NCI-H2107 treated with DMSO at 0.1 percent for 48 hours (cell line): ENCODE results near the gene BRSK2.
"Not testable (repeated sequence)": the region's sequence is repeated elsewhere in the genome, so short reads cannot be mapped to it uniquely, and the experiment has no call there.

ENCODE experiments used
- DNase-seq: peaks from one replicate; lab custom pipeline; 2025; ENCODE audit not compliant: unreplicated experiment; lab: John Stamatoyannopoulos, UW

BRSK2 gene

DNA sequence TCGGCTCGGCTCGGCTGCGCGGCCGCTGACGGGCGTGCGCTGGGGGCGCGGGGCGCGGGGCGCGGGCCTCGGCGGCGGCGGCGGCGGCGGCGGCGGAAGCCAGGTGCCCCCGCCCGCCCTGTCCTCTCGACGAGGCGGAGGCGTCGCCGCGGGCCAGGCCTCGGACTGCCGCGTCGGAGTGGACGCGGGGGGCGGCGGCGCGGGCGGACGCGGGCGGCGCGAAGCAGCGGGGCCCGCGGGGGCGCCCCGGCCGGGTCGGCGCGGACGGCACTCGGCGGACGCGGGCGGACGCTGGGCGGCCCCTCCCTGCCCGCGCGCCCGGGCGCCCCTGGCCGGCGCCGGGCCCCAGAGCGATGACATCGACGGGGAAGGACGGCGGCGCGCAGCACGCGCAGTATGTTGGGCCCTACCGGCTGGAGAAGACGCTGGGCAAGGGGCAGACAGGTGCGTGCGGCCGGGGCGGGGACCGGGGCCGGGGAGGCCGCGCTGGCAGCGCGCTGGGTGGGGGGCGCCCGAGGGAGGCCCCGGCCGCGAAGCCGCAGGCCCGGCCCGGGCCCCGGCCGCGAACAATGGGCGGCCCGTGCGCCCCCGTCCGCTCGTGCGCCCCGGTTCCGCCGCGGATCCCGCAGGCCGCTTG, at the start of gene BRSK2:
Gene BRSK2, plus strand, starts transcription at position 3 of the 637 bp plus-strand sequence. Its CDS starts 351 bp downstream, at position 354.
- DNase-seq, result no peak

DNA sequence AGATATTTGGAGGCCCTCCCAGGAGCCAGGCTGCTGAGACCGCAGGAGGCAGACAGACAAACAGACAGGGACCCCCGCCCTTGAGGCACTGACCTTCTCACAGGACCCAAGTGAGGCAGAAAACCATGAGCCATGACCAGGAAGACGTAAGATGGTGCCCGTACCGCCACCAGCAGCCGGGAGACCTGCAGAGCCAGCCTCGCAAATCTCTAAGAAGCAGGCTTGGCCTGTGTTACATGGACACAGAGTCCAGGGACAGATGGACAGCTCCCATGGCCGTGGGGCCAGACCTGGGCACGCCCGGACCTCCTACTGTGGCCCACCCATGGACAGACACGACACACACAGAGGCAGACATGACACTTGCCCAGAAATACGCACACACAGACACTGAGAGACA, 49.6 kb upstream of the BRSK2 start:
- no peak for DNase-seq

DNA sequence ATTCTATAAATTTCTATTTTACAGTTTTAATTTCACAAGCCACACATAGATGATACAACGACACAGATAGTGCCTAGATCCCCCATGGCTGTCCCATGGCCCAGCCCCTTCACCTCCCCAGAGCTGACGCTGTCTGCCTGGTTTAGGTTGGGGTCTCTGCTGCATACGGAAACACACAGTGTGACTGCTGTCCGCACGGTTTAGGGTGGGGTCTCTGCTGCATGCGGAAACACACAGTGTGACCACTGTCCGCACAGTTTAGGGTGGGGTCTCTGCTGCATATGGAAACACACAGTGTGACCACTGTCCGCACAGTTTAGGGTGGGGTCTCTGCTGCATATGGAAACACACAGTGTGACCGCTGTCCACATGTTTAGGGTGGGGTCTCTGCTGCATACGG, 48.5 kb upstream of the BRSK2 start:
- DNase-seq, result not testable (repeated sequence)

DNA sequence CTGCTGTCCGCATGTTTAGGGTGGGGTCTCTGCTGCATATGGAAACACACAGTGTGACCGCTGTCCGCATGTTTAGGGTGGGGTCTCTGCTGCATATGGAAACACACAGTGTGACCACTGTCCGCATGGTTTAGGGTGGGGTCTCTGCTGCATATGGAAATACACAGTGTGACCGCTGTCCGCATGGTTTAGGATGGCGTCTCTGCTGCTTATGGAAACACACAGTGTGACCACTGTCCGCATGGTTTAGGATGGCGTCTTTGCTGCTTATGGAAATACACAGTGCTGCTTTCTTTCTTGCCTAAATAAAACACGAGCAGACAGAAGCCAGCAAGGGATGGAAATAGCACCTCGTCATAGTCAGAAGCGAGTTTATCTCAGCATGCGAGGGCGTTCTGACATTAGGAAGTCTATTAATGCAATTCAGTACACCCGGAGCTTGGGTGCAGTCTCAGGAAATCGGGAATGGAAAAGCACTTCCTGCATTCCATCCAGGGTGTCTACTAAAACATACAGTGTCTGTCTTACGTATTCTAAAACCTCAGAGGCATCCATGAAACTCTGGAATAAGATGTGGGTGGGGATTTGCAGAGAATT, 47.7 kb upstream of the BRSK2 start:
- no peak for DNase-seq

DNA sequence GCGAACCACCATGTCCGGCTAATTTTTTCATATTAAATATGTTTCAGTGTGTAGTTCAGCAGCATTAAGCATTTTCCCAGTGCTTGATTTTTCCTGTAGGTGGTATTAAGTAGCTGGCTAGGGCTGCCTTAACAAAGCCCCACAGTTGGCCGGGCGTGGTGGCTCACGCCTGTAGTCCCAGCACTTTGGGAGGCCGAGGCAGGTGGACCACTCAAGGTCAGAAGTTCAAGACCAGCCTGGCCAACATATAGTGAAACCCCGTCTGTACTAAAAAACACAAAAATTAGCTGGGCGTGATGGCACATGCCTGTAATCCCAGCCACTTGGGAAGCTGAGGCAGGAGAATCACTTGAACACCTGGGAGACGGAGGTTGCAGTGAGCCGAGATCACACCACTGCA, 46.8 kb upstream of the BRSK2 start:
- DNase-seq, result no peak

DNA sequence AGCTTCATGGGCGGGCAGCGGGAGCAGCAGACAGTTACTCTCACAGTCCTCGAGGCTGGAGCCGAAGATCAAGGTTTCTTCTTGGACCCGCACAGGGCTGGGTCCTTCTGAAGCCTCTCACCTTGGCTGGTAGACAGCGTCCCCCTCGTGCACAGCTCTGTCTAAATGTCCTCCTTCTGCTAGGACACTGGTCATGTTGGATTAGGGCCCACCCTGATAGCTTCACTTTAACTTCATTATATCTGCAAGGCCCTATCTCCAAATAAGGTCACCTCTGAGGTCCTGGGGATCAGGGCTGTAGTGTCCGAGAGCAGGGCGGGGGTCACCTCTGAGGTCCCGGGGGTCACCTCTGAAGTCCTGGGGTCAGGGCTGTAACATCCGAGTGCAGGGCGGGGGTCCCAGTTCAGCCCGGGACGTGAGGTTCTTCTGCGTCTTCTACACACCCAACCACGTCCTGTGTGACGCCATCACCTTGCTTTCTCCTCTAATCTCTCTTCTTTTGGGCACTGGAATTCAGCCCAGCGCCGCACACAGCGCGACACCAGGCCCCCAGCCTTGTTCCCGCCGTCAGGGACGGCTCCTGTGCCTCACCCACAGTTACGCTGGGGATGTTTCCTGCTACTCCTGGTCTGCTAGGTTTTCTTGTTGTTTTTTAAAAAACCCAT, 46.2 kb upstream of the BRSK2 start:
- no peak for DNase-seq

DNA sequence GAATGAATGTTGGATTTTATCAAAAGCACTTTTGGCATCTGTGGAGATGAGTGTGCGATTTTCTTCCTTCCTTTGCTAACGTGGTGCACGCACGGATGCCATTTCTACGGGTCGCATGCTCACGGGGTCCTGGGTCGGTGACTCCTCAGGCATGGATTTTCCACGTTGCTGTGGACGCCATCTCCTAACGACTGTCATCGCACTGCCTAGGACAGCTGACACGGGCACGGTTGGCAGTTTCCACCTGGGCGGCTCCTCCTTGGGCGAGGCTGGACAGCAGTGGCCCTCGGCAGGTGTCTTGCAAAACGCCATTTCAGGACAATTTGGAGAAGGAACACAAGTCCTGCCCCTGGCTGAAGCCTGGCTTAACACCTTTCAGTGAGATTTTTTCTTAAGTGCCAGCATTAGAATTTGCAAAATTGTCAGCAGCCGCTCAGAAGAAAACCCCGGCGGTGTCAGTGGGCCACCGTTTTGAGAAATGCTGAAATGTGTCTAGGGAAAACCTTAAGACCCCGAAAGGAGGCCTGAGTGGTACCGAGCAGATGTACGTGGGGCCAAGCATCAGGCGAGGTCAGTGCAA, 45.6 kb upstream of the BRSK2 start:
- no peak for DNase-seq

DNA sequence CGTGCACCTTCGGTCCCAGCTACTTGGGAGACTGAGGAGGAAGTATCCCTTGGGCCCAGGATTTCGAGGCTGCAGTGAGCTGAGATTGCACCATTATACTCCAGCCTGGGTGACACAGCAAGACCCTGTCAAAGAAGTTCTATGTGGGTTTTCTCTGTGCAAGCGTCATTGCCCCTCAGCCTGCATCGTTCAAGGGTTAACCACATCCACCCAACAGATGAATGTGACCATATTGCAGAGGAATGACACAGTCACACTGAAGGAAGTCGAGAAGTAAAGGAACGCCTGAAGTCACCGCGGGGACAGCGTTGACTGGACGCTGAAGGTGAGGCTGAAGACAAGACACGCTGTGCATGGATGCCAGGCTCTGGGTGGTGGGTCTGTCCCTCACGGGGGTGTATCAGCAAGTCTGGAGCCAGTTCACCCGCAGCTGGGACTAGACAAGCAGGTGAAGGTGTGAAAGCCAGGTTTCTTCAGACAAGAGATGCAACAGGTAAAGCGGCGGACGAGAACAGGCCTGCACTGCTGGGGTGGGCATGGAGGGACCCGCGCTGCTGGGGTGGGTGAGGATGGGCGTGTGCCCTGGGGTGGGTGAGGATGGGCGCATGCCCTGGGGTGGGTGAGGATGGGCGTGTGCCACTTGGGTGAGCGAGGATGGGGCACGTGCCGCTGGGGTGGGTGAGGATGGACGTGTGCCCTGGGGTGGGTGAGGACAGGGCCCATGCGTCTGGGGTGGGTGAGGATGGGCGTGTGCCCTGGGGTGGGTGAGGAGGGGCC, 43.8 kb upstream of the BRSK2 start:
- no peak for DNase-seq

DNA sequence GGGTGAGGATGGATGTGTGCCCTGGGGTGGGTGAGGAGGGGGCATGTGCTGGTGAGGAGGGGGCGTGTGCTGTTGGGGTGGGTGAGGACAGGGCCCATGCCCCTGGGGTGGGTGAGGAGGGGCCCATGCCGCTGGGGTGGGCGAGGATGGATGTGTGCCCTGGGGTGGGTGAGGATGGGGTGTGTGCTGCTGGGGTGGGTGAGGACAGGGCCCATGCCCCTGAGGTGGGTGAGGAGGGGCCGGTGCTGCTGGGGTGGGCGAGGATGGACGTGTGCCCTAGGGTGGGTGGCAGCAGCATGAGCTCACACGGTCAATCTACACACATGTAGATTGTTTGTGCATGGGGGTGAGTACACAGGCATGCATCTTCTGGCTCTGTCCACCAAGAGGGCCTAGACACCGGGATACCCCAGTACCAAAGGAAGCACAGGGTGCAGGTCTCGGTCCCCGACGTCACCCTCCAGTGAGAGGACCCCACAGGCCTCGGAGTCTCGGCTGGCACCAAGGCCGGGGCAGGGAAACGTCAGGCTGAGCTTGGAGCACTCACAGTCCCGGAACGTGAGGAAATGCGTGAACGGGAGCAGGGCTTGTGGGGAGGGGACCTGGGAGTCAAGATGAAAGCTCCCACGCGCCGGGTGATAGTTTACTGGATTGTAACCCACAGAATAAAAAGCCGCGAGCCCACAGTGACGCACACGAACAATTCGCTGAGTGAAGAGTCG, 42.9 kb upstream of the BRSK2 start:
- no peak for DNase-seq

DNA sequence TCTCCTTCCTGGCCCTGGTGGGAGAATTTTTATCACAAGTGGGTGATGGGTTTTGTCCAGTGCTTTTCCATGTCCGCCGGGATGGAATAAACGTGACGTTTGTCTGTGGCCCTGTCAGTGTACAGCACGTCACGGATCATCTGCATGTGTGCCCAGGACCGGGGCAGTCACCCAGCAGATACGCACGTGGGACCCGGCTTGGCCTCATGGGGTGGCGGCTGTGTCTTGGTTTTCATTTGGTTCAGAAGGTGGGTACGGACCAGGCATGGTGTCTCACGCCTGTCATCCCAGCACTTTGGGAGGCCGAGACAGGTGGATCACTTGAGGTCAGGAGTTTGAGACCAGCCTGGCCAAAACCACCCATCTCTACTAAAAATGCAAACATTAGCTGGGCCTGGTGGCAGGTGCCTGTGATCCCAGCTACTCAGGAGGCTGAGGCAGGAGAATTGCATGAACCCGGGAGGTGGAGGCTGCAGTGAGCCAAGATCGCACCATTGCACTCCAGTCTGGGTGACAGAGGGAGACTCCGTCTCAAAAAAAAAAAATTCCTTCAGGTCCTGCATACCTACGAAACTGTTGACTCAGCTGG, 42.2 kb upstream of the BRSK2 start:
- DNase-seq, result not testable (repeated sequence)

DNA sequence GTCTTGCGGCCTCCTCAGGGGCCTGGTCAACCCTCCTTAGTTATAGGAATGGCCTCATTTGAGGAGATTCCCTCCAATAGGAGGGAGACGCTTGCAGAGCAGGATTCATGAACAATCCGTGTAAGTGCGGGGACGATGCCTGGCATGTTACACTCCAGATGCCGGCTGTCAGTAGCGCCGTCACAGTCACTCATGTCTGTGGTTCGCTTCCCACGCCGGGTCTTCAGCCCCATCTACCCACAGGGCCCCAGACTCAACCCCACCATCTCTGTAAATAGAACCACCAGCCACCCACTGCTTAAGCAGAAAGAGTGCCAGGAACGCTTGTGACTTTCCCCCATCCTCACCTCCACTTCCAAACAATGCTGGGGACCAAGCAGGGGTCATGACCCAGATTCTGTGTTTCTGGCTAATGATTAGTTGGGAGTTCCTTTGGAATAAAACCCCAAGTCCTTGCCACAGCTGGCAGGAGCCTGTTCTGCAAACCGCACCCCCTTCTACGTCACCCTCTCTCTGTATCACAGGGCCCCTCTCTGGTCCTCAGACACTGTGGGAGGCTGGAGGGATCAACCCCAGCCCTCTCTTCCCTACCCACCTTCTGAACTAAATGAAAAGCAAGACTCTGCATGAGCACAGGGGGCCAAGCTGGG, 41.5 kb upstream of the BRSK2 start:
- no peak for DNase-seq

DNA sequence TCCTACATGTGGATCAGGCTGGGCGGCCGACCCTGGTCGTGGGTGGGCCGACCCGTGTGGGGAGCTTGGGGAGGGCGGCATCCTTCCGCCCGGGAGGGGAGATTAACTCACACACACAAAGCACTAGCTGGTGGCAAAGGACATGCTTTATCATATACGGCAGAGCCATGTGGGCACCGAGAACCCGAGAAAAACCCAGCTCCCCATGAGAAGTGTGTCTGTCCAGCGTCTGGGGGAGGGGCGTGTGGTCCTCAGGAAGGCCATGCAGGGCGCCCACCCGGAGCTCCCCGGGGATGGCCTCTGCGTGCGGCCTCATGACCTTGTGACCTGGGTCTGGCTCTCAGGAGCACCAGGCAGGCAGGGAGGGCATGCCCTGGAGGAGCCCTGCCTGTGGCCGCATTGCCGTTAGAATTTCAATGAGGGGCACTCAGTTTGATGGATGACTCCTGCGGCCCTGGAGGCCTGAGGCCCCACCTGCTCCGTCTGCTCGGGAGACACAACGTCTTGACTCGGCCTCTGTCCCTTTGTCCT, 40.9 kb upstream of the BRSK2 start:
- no peak for DNase-seq

DNA sequence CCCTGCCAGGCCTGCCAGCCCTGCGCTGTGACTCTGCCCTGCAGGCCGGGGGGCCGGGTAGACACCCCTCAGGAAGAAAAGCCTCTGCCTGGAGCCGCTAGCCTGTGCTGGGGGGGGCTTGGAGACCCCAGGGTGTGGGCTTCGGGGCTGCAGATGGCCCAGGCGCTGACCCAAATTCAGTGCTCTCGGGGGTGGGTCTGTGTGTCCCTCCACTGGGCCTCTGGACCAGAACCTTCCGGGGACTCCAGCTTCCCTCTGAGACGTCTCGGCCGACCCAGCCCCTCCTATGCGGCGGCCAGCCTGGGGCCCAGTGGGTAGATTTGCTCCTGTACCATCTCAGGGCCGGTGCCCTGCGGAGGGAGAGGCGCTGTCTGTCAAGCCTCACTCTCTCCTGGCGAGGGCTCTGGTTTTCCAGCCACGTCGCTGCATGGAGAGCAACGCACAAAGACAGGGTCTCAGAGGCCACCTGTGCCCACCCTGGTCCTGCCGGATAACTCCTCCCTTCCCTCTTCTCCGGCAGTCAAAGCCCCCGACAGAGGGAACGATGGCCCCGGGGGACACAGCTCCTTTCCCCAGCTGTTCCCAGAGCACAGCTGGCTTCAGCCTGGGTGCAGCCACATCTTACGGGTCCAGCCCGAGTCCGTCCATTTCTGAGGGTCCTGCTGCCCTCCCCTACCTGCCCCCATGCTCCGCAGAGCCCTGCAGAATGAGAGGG, 40.2 kb upstream of the BRSK2 start:
- no peak for DNase-seq

DNA sequence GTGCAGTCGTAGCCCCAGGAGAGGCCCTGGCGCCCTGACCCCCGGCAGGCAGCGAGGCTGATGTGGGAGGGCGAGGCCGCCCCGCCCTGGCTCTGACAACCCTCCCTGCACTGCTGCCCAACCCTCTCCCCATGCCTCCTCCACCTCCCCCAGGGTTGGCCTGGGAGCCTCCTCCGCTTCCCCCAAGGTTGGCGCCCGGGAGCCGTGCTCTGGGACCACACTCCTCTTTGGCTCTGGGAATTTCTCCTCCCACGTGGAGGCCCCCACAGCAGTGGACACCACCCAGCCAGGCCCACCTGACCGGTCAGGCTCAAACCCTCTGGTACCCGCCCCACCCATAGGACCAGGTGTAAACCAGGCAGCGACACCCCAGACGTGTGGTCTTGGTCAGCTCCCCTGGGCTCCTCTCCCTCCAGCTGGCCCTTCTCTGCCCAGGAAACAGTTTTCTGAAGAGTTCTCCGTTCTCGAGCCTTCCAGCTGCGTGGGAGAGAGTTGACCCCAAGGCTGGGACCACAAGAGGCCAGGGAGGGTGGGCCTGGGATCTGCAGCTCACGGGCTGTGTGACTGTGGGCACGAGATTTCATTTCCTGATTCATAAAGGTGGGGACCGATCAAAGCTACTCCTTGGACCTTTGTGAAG, 39.5 kb upstream of the BRSK2 start:
- DNase-seq, result no peak

DNA sequence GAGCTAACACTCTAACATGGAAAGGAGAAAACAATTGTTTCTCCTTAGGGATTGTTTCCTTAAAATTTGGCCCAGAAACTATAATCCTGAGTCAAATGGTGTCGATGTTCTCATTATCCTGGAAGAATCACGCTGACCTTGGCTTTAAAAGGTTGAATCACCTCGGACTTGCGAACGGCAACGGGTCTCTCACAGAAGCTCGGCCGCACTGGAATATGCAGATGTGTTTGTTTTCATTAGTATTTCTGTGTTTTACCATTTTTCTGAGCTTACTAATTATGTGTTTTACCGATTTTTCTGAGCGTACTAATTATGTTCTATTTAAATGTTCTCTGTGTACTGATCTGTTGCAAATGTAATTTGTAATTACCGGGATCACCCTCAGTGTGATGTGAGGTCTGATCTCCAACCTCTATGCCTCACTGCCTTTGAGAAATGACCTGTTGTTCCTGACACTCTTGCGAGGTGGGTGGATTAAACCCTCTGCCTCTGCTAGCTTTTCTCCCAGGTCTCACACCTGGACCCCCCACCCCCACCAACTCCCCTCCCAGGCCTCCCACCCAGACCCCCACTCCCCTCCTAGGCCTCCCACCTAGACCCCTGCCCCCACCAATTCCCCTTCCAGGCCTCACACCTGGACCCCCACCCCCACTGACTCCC, 38.3 kb upstream of the BRSK2 start:
- DNase-seq, result no peak

DNA sequence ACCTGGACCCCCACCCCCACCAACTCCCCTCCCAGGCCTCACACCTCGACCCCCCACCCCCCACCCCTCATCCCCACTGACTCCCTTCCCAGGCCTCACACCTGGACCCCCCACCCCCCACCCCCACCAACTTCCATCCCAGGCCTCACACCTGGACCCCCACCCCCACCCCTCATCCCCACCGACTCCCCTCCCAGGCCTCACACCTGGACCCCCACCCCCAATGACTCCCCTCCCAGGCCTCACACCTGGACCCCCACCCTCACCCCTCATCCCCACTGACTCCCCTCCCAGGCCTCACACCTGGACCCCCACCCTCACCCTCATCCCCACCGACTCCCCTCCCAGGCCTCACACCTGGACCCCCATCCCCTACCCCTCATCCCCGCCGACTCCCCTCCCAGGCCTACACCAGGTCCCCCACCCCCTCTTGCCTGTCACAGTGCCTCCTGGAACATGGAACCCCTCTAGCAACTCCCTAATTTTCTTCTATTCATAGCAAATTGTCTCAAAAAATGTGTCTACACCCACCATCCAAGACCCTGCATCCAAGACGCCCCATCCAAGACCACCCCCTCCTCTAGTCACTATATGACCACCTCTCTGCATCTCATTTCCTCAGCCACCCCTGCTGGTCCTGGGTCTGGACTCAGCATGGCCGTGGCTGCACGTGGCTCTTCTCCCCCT, 36.9 kb upstream of the BRSK2 start:
- DNase-seq, result no peak

DNA sequence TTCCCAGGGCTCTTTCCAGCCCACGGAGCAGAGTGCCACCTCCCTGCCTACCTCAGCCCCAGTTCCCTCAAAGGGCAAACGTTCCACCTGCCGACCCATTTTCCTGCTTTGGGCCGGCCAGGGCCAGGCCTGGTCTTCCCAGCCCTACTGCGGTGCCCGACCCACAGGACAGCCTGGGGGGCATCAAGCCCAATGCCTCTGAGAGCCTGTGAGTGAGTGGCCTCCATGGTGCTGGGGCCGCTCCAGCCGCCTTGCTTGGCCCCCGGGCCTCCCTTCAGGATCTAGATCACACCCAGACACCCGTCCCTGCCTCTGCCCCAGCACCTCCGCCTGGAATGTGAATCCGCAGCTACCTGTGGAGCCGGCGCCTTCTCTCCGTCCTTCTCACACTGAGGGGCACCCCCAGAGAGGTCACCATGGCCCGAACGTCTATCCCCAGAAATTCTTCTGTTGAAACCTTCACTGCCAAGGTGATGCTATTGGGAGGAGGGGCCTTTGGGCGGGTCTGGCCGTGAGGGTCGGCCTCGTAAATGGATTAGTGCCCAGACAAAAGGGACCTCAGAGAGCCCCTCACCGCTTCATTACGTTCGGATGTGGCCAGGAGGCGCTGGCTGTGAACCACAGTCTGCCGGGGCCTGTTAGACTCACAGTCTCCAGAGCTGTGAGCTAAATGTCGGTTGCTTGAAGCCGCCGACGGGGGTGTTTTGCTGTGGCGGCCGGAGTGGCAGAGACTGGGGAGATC, 36.2 kb upstream of the BRSK2 start:
- DNase-seq, result no peak
